ENCODE data around the gene BOLA2.
"Not testable (repeated sequence)": the region's sequence is repeated elsewhere in the genome, so short reads cannot be mapped to it uniquely, and the experiment has no call there.

- not testable (repeated sequence) for TF ChIP-seq EZH2 (IDR thresholded peaks at IDR 0.05; ENCODE audit: borderline replicate concordance, low read length)
- TF ChIP-seq, protein P1, sequence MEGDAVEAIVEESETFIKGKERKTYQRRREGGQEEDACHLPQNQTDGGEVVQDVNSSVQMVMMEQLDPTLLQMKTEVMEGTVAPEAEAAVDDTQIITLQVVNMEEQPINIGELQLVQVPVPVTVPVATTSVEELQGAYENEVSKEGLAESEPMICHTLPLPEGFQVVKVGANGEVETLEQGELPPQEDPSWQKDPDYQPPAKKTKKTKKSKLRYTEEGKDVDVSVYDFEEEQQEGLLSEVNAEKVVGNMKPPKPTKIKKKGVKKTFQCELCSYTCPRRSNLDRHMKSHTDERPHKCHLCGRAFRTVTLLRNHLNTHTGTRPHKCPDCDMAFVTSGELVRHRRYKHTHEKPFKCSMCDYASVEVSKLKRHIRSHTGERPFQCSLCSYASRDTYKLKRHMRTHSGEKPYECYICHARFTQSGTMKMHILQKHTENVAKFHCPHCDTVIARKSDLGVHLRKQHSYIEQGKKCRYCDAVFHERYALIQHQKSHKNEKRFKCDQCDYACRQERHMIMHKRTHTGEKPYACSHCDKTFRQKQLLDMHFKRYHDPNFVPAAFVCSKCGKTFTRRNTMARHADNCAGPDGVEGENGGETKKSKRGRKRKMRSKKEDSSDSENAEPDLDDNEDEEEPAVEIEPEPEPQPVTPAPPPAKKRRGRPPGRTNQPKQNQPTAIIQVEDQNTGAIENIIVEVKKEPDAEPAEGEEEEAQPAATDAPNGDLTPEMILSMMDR (IDR thresholded peaks at IDR 0.05; ENCODE audit: low read length), result not testable (repeated sequence)
Observed at GRCh38 chr16:29459706-29460646, 5.8 kb upstream of the BOLA2 start, which contains the start of gene SULT1A4.

Data from OCI-LY1 (cell line).